ENCODE results near the gene CNTN5.

- TF ChIP-seq USF2 (IDR thresholded peaks at IDR 0.05; ENCODE audit: borderline replicate concordance, low read depth, low read length) (no peak), IRF3 (IDR thresholded peaks at IDR 0.05; ENCODE audit: low read depth, low read length) (no peak), CTCF (IDR thresholded peaks at IDR 0.05) (no peak)
These were observed 688.4 kb downstream of the CNTN5 start for GRCh38 chr11:99708928-99709672.

All from SK-N-SH (cell line).